Loucy (cell line): ENCODE results near the gene IRF2.

Experiments
- EZH2phosphoT487 ChIP-seq: fragments of 200-600 bp; IDR thresholded peaks from 2 replicates; pipeline ENCODE4 v1.6.1; 2018; ENCODE audit warnings: antibody characterized with exemption, mild to moderate bottlenecking, moderate library complexity, borderline replicate concordance
- TF ChIP-seq, protein P1 (sequence below): fragments of 200-600 bp; sonication (generic); conservative IDR thresholded peaks from 2 replicates; pipeline ENCODE4 v1.5.1; 2014; ENCODE audit warnings: mild to moderate bottlenecking, antibody characterized with exemption, low read length

DNA sequence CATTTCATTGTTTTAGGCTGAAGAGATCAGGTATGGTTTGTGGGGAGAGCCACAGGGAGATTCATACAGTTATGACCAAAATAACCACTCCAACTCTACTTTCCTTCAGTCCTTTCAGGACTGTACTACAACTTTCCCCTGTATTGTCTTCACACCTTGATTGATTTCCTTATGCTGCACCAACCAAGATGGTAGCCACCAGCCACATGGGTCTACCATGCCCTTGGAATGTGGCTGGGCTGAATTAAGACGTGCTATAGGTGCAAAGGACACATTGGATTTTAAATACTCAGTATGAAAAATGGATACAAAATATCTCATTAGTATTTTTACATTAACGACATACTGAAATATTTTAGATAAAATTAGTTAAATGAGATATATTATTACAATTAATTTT is 11.2 kb downstream of the IRF2 start:
- TF ChIP-seq, protein P1, sequence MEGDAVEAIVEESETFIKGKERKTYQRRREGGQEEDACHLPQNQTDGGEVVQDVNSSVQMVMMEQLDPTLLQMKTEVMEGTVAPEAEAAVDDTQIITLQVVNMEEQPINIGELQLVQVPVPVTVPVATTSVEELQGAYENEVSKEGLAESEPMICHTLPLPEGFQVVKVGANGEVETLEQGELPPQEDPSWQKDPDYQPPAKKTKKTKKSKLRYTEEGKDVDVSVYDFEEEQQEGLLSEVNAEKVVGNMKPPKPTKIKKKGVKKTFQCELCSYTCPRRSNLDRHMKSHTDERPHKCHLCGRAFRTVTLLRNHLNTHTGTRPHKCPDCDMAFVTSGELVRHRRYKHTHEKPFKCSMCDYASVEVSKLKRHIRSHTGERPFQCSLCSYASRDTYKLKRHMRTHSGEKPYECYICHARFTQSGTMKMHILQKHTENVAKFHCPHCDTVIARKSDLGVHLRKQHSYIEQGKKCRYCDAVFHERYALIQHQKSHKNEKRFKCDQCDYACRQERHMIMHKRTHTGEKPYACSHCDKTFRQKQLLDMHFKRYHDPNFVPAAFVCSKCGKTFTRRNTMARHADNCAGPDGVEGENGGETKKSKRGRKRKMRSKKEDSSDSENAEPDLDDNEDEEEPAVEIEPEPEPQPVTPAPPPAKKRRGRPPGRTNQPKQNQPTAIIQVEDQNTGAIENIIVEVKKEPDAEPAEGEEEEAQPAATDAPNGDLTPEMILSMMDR: no peak
- no peak for TF ChIP-seq EZH2phosphoT487
